ENCODE results near the gene CCDC192.
"Not testable (repeated sequence)": the region's sequence is repeated elsewhere in the genome, so short reads cannot be mapped to it uniquely, and the experiment has no call there.

The CCDC192 gene

DNA sequence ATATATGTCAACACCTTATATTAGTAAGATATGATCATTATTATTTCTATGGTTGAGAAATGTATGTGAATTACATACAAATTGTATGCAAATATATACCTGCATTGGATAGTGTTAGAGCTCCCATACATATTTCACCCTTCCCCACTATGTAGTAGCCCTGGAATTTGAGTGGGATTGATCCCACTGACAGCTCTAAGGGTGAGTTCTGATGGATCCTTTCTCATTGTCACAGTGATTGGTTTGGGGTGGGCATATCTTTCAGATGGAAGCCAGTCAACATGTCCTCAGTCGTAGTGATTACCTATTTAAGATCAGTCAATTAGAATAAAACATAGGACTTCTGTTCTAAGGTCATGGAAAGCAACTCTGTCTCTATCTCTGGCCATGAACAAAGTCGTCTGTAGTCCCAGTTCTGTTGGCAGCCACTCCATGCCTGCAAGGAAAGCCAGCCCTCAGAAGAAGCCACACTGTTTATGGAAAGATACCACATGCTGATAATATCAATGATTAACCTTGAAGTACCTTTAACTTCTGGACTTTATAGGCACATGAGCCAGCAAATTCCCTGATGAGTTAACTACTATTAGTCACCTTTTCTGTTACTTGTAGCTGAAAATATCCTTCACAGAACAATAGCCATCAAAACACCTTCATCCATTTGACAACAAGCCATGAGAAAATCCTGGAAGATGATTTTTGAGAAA, 5.1 kb upstream of the CCDC192 start:
- DNase-seq (ENCODE audit: low read depth in 2 of 3, low spot score in 2 of 3) = no peak

GRCh38 chr5:127699416-127699815, 3.8 kb upstream of the CCDC192 start:
- no peak for DNase-seq (ENCODE audit: low read depth in 2 of 3, low spot score in 2 of 3)

DNA sequence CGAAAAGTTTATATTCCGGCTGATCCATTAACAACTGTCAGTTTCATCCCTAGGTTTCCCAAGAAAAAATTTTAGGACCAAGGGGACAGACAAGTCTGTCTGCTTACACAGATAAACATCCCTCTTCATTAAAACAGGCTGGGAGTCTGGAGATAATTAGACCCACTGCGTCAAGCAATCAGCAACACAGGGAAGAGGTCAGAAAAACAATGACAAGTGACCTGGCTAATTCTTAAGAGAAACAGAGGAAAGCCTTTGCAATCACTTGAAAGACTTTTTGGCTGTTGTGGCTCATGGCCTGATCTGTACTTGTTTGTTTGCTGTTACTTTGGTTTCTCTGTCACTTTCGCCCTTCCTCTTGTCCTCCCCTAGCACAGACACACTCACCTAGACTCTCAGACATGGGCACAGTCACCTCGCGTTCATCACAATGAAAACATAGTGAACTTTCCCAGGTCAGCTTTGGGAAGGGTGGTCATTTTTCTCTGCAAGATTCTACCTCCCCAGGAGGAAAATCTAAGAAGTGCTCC, 2.9 kb upstream of the CCDC192 start:
- no peak for DNase-seq (ENCODE audit: low read depth in 2 of 3, low spot score in 2 of 3)

DNA sequence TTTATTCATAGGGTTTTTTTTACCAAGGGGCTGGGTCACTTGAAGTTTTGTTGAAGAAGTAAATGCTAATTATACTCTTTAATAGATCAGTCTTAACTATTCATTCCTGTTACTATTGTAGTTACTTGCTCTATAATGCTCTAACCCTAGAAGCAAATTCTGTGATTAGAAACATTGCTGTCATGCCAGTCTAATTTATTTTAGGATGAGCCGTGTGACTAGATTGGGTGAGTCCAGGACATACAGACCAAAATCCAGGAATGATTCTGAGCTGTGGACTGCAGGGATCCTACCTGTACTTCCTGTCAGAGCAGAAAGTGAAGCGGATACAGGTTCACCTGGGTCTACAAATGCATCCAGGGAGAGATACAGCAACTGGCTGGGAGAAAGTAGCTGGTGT, 757 bp upstream of the CCDC192 start:
- no peak for DNase-seq (ENCODE audit: low read depth in 2 of 3, low spot score in 2 of 3)

- DNase-seq (ENCODE audit: low read depth in 2 of 3, low spot score in 2 of 3) = no peak
Observed at GRCh38 chr5:127705120-127705892, 2.1 kb downstream of the CCDC192 start.

GRCh38 chr5:127706691-127707090, 3.5 kb downstream of the CCDC192 start:
- no peak for DNase-seq (ENCODE audit: low read depth in 2 of 3, low spot score in 2 of 3)

DNA sequence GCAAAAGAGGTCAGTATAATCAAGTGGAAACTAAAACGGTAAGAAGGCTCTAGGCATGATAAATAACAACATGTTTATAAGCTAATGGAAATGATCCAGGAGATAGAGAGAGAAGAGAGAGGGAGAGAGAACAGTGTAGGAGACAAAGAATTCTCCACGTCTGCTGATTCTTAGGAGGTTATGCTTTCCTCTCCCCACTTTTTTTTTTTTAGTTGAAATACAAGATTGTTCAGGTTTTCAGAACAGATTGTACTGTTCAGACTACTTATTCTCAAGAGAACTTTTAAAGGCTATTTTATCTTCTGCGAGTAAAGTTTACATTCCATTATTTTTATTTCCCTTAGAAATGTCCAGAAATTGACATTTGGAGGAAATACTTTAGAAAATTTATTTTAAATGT, 4.0 kb downstream of the CCDC192 start:
- no peak for DNase-seq (ENCODE audit: low read depth in 2 of 3, low spot score in 2 of 3)

DNA sequence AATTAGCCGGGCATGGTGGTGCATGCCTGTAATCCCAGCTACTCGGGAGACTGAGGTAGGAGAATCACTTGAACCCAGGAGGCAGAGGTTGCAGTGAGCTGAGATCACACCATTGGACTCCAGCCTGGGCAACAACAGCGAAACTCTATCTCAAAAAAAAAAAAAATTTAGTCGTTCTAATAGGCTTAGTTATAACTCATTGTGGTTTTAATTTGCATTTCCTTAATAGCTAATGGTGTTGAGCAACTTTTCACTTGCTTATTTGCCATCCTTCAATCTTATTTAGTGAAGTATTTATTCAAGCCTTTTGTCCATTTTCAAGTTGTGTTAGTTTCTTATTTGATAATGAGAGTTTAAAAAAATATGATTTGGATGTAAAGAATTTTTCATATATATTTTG, 9.9 kb downstream of the CCDC192 start:
- DNase-seq (ENCODE audit: low read depth in 2 of 3, low spot score in 2 of 3) = not testable (repeated sequence)

- DNase-seq (ENCODE audit: low read depth in 2 of 3, low spot score in 2 of 3) = no peak
Observed at GRCh38 chr5:127718181-127718580, 15.0 kb downstream of the CCDC192 start.

- DNase-seq (ENCODE audit: low read depth in 2 of 3, low spot score in 2 of 3) = no peak
Observed at GRCh38 chr5:127723571-127723970, 20.4 kb downstream of the CCDC192 start.

DNA sequence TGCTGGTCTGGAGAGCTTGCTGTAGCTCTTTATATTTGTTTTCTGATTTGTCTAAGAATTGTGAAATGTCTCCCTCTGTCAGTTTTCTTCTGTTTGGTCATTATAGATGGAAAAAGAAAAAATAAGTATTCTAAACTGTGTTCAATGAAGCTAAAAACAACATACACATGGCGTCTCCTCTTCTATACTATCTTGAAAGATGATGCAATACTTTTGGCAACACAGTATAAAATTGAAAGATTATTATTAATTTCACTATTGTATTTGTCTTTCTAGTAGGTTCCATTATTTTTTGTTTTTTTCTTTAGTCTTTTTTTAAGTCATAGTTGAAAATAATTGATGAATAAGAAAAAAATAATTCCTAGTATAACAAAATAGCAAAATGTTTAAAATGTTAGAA, 22.5 kb downstream of the CCDC192 start:
- DNase-seq (ENCODE audit: low read depth in 2 of 3, low spot score in 2 of 3) = no peak

DNA sequence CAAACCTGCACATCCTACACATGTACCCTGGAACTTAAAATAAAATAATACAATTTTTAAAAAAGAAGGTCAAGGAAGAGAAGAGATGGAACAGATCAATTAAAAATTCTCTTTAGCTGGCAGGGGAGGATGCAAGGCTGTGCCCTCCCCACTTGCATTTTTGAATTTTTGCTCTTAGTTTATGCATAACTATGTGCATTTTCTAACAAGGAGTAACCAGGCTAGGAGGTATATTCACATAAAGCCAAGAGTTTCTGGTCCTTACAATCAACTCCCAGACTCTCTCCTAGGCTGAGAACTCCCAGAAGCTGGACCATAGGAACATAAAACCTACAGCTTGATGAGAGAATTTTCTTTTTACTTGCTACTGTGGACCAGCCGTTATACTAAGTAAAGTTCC, 29.8 kb downstream of the CCDC192 start:
- no peak for DNase-seq (ENCODE audit: low read depth in 2 of 3, low spot score in 2 of 3)

DNA sequence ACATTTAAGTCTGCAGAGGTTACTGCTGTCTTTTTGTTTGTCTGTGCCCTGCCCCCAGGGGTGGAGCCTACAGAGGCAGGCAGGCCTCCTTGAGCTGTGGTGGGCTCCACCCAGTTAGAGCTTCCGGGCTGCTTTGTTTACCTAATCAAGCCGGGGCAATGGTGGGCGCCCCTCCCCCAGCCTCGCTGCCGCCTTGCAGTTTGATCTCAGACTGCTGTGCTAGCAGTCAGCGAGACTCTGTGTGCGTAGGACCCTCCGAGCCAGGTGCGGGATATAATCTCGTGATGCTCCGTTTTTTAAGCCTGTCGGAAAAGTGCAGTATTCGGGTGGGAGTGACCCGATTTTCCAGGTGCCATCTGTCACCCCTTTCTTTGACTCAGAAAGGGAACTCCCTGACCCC, 36.2 kb downstream of the CCDC192 start:
- not testable (repeated sequence) for DNase-seq (ENCODE audit: low read depth in 2 of 3, low spot score in 2 of 3)

DNA sequence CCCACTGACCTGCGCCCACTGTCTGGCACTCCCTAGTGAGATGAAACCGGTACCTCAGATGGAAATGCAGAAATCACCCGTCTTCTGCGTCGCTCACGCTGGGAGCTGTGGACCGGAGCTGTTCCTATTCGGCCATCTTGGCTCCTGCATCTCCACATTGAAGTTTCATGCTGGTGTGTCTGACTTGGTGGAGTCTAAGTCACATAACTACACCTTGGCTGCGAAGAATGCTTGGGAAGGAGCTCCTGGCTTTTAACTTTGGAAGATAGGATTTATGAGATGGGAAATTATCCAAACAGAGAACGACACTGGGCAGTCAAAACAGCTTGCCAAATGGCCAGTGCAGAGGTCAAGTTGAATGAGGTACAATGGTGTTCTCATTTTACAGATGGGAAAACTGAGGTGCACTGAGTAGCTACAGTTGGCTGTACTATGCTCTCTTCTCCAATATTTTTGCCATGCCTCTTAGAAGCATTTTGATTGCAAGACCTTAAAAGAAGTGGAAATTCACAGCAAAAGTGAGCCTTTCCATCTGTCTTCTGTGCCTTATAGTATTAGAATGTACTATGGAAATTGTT, 36.7 kb downstream of the CCDC192 start:
- no peak for DNase-seq (ENCODE audit: low read depth in 2 of 3, low spot score in 2 of 3)

DNA sequence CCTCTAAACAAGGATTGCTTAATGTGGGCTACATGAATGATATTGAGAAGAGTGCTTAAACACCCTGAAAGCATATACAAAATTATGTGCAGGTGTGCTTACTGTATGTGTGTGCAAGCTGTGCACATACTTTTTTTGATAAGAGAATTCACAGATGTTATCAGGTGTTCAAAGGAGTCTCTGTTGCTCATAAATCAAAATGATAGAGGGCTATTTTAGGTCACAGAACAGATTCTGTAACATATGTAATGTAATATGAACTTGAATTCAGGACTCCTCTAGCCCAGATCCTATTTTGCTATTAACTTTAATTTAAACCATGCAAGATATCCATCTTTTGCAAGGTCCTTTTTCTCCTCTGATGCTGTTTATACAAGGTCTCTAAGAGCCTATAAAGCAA, 38.2 kb downstream of the CCDC192 start:
- no peak for DNase-seq (ENCODE audit: low read depth in 2 of 3, low spot score in 2 of 3)

DNA sequence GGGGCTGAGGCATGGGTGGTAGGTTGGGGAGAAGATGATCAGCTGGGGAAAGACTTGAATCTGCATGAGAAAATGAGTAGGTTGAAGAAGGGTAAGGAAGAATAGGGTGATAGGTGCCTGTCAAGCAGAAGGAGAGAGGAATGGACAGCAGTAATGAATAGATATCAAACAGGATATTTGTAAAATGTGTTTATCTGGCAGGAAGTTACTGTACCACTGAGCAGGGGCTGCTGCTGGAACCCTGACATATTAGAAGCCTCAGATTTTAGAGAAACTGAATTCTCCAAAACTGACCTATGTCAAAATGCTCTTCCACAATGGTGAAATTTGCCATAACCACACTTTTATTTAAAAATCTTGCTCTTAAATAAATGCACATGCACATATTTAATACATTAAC, 41.0 kb downstream of the CCDC192 start:
- no peak for DNase-seq (ENCODE audit: low read depth in 2 of 3, low spot score in 2 of 3)

- DNase-seq (ENCODE audit: low read depth in 2 of 3, low spot score in 2 of 3) = no peak
Observed at GRCh38 chr5:127746756-127747155, 43.6 kb downstream of the CCDC192 start.

GRCh38 chr5:127752503-127753265, 49.5 kb downstream of the CCDC192 start:
- DNase-seq (ENCODE audit: low read depth in 2 of 3, low spot score in 2 of 3) = not testable (repeated sequence)

GRCh38 chr5:127754259-127754658, 51.1 kb downstream of the CCDC192 start:
- DNase-seq (ENCODE audit: low read depth in 2 of 3, low spot score in 2 of 3) = no peak

- DNase-seq (ENCODE audit: low read depth in 2 of 3, low spot score in 2 of 3) = no peak
Observed at GRCh38 chr5:127754706-127755105, 51.5 kb downstream of the CCDC192 start.

- DNase-seq (ENCODE audit: low read depth in 2 of 3, low spot score in 2 of 3) = no peak
Observed at GRCh38 chr5:127757576-127757975, 54.4 kb downstream of the CCDC192 start.
